Activated CD4-positive, alpha-beta T cell treated with anti-CD3 and anti-CD28 coated beads, Interleukin-2, amount 50 U/mL, for 16 hours (primary cell): ENCODE results near the gene CYP4B1.
"Not testable (repeated sequence)": the region's sequence is repeated elsewhere in the genome, so short reads cannot be mapped to it uniquely, and the experiment has no call there.

Experiments used
- DNase-seq: peaks from one replicate; pipeline ENCODE4 v3.0.0-alpha.2; 2020

CYP4B1 gene

GRCh38 chr1:46817814-46818213 is 19.0 kb downstream of the CYP4B1 start:
- DNase-seq = no peak

- no peak for DNase-seq
Observed at GRCh38 chr1:46818591-46818990, 19.7 kb downstream of the CYP4B1 start.

GRCh38 chr1:46819335-46819734 is 20.5 kb downstream of the CYP4B1 start:
- no peak for DNase-seq

- no peak for DNase-seq
Observed at GRCh38 chr1:46820076-46820475, 21.2 kb downstream of the CYP4B1 start.

- DNase-seq = no peak
Observed at GRCh38 chr1:46820560-46821060, 21.8 kb downstream of the CYP4B1 start.

GRCh38 chr1:46822248-46822826 is 23.5 kb downstream of the CYP4B1 start:
- no peak for DNase-seq

- DNase-seq = no peak
Observed at GRCh38 chr1:46823151-46823550, 24.3 kb downstream of the CYP4B1 start.

- not testable (repeated sequence) for DNase-seq
Observed at GRCh38 chr1:46826892-46827291, 28.0 kb downstream of the CYP4B1 start.

- DNase-seq = no peak
Observed at GRCh38 chr1:46830665-46831322, 31.9 kb downstream of the CYP4B1 start.

GRCh38 chr1:46835469-46835868 is 36.6 kb downstream of the CYP4B1 start:
- DNase-seq = not testable (repeated sequence)

GRCh38 chr1:46846386-46846785 is 47.5 kb downstream of the CYP4B1 start:
- not testable (repeated sequence) for DNase-seq

- not testable (repeated sequence) for DNase-seq
Observed at GRCh38 chr1:46857660-46858065, 58.8 kb downstream of the CYP4B1 start.

- no peak for DNase-seq
Observed at GRCh38 chr1:46862348-46862747, 63.5 kb downstream of the CYP4B1 start.
